ENCODE measurements around the gene ANKRD12.
"Not testable (repeated sequence)": the region's sequence is repeated elsewhere in the genome, so short reads cannot be mapped to it uniquely, and the experiment has no call there.

The ANKRD12 gene

GRCh38 chr18:9147440-9148202 is 11.0 kb downstream of the ANKRD12 start:
- peak; percentile 15 for DNase-seq

DNA sequence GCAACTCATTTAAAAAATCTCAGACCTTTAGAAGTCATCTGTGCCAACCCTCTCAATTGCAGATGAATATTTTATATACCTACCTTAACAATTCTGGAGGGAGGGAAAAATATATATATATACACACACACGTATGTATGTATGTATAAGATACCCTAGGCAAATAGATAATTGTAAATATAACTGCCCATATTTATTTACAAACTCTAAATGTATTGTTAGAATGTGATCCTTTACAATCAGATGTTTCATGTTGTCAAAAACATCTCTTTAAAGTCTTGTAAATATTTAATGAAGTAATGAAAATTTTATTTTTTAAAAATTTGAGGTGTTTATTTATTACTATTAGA is 11.6 kb downstream of the ANKRD12 start:
- no peak for DNase-seq

DNA sequence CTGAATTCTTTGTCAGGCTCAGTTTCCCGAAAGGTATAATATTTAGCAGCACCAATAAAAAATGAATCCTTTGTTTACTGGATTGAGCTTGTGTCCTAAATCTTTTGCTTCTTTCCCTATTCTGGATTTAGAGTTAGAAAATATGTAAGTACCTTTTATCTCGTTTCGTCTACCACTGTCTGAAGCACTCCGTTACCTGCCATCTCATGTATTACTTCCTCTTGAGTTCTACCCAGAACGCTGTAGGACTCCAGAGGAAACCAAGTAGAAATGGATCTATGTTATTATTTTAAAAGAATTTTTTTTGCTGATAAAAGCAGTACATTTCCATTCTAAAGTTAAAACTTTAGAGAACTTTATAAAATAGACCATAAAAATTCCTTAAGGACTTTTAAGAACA is 13.5 kb downstream of the ANKRD12 start:
- no peak for DNase-seq

- DNase-seq, result no peak
Observed at GRCh38 chr18:9153256-9153655, 16.7 kb downstream of the ANKRD12 start.

DNA sequence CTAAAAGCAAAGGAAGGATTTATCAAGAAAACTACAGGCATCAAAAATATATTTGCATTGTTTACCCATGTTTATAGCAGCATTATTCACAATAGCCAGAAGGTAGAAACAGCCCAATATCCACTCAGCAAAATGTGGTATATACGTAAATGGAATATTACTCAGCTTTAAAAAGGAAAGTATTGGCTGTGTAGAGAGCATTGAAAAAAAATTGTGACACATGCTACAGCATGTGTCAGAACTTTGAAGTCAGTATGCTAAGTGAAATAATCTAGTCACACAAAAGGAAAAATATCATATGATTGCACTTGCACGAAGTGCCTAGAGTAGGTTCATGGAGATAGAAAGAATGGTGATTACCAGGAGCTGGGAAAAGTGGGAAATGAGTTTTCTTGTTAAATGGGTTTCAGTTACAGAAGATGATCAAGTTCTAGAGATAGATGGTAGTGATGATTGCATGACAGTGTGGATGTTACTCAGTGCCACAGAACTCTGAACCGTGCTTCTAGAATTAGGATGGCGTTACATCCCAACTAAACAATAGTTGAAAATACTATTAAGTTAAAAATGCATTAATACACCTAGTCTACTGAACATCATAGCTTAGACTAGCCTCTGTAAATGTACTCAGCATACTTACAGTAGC is 20.1 kb downstream of the ANKRD12 start:
- DNase-seq, result no peak

- DNase-seq, result no peak
Observed at GRCh38 chr18:9157806-9158205, 21.2 kb downstream of the ANKRD12 start.

DNA sequence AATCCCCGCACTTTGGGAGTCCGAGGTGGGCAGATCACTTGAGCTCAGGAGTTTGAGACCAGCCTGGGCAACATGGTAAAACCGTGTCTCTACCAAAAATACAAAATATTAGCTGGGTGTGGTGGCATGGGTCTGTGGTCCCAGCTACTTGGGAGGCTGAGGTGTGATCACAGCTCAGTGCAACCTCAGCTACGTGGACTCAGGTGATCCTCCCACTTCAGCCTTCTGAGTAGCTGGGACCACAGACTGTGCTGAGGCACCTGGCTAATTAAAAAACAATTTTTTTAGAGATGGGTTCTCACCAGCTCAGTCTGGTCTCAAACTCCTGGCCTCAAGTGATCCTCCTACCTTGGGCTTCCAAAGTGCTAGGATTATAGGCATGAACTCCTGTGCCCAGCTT is 23.4 kb downstream of the ANKRD12 start:
- no peak for DNase-seq

- DNase-seq, result not testable (repeated sequence)
Observed at GRCh38 chr18:9162663-9163062, 26.1 kb downstream of the ANKRD12 start.

- not testable (repeated sequence) for DNase-seq
Observed at GRCh38 chr18:9164149-9164548, 27.6 kb downstream of the ANKRD12 start.

GRCh38 chr18:9165883-9166282 is 29.3 kb downstream of the ANKRD12 start:
- not testable (repeated sequence) for DNase-seq

DNA sequence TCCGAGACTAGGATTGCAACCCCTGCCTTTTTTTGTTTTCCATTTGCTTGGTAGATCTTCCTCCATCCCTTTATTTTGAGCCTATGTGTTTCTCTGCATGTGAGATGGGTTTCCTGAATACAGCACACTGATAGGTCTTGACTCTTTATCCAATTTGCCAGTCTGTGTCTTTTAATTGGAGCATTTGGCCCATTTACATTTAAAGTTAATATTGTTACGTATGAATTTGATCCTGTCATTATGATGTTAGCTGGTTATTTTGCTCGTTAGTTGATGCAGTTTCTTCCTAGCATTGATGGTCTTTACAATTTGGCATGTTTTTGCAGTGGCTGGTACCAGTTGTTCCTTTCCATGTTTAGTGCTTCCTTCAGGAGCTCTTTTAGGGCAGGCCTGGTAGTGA is 32.9 kb downstream of the ANKRD12 start:
- DNase-seq, result not testable (repeated sequence)

- not testable (repeated sequence) for DNase-seq
Observed at GRCh38 chr18:9171919-9172318, 35.3 kb downstream of the ANKRD12 start.

DNA sequence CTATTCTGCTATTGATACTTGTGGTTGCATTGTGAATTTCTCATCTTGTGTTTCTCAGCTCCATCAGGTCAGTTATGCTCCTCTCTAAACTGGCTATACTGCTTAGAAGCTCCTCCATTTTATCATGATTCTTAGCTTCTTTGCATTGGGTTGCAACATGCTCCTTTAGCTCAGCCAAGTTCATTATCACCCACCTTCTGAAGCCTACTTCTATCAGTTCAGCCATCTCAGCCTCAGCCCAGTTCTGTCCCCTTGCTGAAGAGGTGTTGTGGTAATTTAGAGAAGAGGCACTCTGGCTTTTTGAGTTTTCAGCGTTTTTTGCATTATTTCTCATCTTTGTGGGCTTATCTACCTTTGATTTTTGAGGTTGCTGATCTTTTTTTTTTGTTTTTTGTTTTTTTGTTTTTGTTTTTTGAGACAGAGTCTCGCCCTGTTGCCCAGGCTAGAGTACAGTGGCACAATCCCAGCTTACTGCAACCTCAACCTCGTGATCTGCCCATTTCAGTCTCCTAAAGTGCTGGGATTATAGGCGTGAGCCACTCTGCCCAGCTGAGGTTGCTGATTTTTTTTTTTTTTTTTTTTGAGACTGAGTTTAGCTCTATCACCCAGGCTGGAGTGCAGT is 36.0 kb downstream of the ANKRD12 start:
- DNase-seq, result no peak

DNA sequence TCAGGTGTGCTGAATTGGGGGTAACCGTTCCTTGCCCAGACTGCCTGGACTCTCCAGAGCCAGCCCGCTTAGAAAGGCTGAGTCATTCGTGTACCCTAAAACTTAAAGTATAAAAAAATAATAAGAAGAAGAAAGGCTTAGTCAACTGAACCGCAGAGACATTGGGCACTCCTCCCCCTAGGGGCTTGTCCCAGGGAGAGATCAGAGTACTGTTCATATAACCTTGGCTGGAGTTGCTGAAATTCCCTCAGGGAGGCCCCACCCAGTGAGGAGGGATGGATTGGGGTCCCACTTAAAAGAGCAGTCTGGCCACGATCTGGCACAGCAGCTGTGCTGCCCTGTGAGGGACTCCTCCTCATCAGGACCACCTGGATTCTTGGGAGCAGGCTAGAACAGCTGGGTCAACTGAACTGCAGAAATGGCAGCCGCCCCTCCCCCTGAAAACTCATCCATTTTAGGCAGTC is 37.2 kb downstream of the ANKRD12 start:
- no peak for DNase-seq

- DNase-seq, result no peak
Observed at GRCh38 chr18:9174302-9174701, 37.7 kb downstream of the ANKRD12 start.

DNA sequence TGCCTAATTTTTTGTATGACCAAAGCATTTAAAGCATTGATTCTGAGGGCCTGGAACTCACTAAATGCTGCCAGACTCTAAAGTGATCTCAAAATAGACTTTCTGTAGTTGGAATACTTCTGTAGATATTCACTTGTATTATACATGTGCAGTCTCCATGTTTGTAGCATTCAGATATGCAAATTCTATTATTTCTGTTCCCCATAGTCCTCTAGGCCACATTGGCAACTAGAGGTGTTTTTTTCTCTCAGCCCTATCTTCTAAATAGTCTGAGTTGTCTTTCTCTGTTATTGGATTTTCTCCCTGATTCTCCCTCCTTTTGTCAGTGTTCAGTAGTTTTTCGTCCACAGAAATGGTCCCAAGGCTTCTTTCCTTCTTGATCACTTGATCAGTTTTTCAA is 38.5 kb downstream of the ANKRD12 start:
- no peak for DNase-seq

GRCh38 chr18:9177031-9177430 is 40.5 kb downstream of the ANKRD12 start:
- DNase-seq, result no peak

- DNase-seq, result no peak
Observed at GRCh38 chr18:9177466-9177865, 40.9 kb downstream of the ANKRD12 start.

DNA sequence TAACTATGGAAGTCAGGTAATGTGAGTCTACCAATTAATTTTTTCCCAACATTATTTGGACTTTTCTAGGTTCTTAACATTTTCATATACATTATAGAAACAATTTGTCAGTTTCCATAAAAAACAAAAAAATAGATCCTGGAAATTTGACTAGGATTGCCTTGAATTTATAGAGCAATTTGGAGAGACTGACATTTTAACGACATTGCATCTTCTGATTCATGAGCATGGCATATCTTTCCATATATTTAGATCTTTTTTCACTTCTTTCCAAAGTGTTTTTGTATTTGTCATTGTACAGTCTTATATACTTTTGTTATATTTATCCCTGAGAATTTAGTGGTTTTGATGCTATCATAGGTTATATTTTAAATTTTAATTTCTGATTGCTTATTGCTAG is 42.0 kb downstream of the ANKRD12 start:
- DNase-seq, result no peak

GRCh38 chr18:9181275-9181674 is 44.7 kb downstream of the ANKRD12 start:
- DNase-seq, result no peak

GRCh38 chr18:9182852-9183399 is 46.3 kb downstream of the ANKRD12 start:
- DNase-seq, result no peak

- no peak for DNase-seq
Observed at GRCh38 chr18:9184998-9185613, 48.5 kb downstream of the ANKRD12 start.
